Fibroblast of skin of back (primary cell): ENCODE results near the gene CCDC170.

Source experiments
- DNase-seq: peaks from one replicate; pipeline ENCODE4 v3.0.0-alpha.2; 2013

The CCDC170 gene

GRCh38 chr6:151620179-151620578, 126.4 kb downstream of the CCDC170 start:
- DNase-seq: no peak

- DNase-seq: no peak
These were observed 130.3 kb downstream of the CCDC170 start for GRCh38 chr6:151624071-151624470.

GRCh38 chr6:151624481-151624880, 130.7 kb downstream of the CCDC170 start:
- DNase-seq: no peak

- DNase-seq: no peak
These were observed 131.2 kb downstream of the CCDC170 start for GRCh38 chr6:151624900-151625536.

GRCh38 chr6:151627689-151628444, 134.1 kb downstream of the CCDC170 start:
- DNase-seq: no peak

GRCh38 chr6:151629791-151630190, 136.0 kb downstream of the CCDC170 start:
- DNase-seq: no peak

GRCh38 chr6:151630387-151630786, 136.6 kb downstream of the CCDC170 start:
- DNase-seq: no peak

GRCh38 chr6:151630991-151631655, 137.3 kb downstream of the CCDC170 start:
- no peak for DNase-seq

- DNase-seq: no peak
These were observed 138.7 kb downstream of the CCDC170 start for GRCh38 chr6:151632415-151632987.

- DNase-seq: no peak
These were observed 139.9 kb downstream of the CCDC170 start for GRCh38 chr6:151633526-151634335.

- no peak for DNase-seq
These were observed 140.5 kb downstream of the CCDC170 start for GRCh38 chr6:151634336-151634720.

GRCh38 chr6:151635741-151636140, 141.9 kb downstream of the CCDC170 start:
- no peak for DNase-seq

GRCh38 chr6:151637814-151638213, 144.0 kb downstream of the CCDC170 start:
- no peak for DNase-seq

GRCh38 chr6:151639750-151640149, 145.9 kb downstream of the CCDC170 start:
- DNase-seq: no peak

GRCh38 chr6:151641028-151641427, 147.2 kb downstream of the CCDC170 start:
- no peak for DNase-seq

- peak; percentile 4 for DNase-seq
These were observed 154.3 kb downstream of the CCDC170 start for GRCh38 chr6:151647976-151648639.

GRCh38 chr6:151649835-151650234, 156.0 kb downstream of the CCDC170 start:
- no peak for DNase-seq

GRCh38 chr6:151651639-151652038, 157.8 kb downstream of the CCDC170 start:
- DNase-seq: no peak

- DNase-seq: no peak
These were observed 158.5 kb downstream of the CCDC170 start for GRCh38 chr6:151652325-151652724.

GRCh38 chr6:151655099-151655498, 161.3 kb downstream of the CCDC170 start:
- DNase-seq: no peak

- DNase-seq: no peak
These were observed 162.6 kb downstream of the CCDC170 start for GRCh38 chr6:151656392-151656791.

GRCh38 chr6:151658091-151658490, 164.3 kb downstream of the CCDC170 start:
- no peak for DNase-seq
